Measurements from ENCODE around the gene STK32B.
A peak's percentile ranks its signal among the peaks of the same experiment; 100 is the strongest.

STK32B gene

DNA sequence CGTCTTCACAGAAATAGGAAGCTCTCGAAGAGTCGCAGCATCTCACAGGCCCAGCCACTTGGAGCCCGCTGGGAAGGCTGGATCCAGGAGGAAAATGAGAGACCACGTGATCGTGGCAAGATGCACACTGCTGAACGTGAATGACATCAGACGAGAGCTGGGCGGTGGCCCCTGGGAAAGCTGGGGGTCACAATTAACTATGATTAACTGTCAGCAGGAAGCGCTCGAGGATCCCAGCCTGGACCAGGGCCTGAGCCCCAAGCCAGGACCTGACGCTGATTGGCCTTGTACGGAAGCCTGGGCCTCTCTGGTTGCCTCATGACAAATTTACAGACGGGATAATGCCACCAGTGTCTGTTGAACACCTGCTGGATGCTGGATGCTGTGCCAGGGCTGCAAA, 335.6 kb downstream of the STK32B start:
- TF ChIP-seq, protein P1, sequence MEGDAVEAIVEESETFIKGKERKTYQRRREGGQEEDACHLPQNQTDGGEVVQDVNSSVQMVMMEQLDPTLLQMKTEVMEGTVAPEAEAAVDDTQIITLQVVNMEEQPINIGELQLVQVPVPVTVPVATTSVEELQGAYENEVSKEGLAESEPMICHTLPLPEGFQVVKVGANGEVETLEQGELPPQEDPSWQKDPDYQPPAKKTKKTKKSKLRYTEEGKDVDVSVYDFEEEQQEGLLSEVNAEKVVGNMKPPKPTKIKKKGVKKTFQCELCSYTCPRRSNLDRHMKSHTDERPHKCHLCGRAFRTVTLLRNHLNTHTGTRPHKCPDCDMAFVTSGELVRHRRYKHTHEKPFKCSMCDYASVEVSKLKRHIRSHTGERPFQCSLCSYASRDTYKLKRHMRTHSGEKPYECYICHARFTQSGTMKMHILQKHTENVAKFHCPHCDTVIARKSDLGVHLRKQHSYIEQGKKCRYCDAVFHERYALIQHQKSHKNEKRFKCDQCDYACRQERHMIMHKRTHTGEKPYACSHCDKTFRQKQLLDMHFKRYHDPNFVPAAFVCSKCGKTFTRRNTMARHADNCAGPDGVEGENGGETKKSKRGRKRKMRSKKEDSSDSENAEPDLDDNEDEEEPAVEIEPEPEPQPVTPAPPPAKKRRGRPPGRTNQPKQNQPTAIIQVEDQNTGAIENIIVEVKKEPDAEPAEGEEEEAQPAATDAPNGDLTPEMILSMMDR (conservative IDR thresholded peaks at IDR 0.05; ENCODE audit: low read depth, low read length): no peak
- H3K4me3 ChIP-seq (ENCODE audit: low read depth, low read length): no peak overlapping the region
- DNase-seq (ENCODE audit: low read depth): no peak

DNA sequence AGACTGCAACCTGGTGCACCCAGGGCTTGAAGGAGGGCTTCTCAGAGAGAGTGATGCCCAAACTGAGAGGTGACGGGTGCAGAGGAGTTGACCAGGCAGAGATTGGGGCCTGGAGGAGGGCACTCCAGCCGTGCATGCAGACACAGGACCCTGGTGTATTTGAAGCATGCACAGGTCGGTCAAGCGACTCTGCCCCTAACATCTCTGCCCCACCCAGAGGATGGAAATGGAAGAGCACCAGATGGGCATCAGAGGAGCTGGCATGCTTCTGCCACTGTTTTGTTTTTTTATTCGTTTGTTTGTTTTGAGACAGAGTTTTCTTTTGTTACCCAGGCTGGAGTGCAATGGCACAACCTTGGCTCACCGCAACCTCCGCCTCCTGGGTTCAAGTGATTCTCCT, 336.2 kb downstream of the STK32B start:
- no peak overlapping the region for H3K4me3 ChIP-seq (ENCODE audit: low read depth, low read length)
- TF ChIP-seq, protein P1 (conservative IDR thresholded peaks at IDR 0.05; ENCODE audit: low read depth, low read length): peak; percentile 12
- DNase-seq (ENCODE audit: low read depth): no peak

DNA sequence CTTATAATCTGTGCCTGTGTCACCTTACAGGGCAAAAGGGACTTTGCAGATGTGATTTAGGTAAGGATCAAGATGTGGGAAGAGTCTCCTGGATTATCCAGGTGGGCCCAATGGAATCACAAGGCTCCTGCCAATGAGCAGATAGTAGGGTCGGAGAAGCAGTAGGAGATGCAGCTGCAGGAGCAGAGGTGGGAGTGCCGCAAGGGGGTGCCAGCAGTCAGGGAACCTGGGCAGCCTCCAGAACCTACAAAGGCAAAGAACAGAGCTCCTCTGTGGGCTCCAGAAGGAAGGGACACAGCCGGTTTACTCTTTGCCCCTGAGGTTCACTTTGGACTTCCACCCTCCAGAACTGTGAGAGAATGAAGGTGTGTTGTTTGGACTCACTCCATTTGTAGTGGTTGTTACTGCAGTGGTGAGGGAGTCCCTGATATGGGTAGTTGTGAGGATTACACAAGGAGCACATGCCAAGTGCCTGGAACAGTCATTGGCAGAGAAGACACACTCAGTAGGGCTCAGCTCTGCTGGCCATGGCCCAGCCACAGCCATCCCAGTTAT, 338.6 kb downstream of the STK32B start:
- DNase-seq (ENCODE audit: low read depth): no peak
- TF ChIP-seq, protein P1 (conservative IDR thresholded peaks at IDR 0.05; ENCODE audit: low read depth, low read length): no peak
- H3K4me3 ChIP-seq (ENCODE audit: low read depth, low read length): no peak overlapping the region

DNA sequence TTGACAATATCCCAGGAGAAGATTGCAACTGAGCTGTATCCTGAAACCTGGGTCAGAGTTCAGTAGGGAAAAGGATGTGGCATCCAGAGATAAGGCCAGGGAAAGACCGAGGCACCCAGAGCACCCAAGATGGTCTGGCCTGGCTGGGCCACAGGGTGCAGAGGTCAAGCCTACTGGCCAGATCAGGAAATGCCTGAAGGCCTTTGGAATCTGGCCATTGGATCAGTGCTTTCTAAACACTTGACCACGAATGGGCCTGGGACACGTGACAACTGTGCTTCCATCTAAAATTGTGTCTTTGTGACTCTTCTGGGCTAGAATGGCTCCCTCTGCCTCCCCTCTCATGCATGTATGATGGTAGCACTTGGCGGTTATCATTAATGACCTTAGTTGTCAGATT, 340.2 kb downstream of the STK32B start:
- TF ChIP-seq, protein P1 (conservative IDR thresholded peaks at IDR 0.05; ENCODE audit: low read depth, low read length): no peak
- no peak for DNase-seq (ENCODE audit: low read depth)
- no peak overlapping the region for H3K4me3 ChIP-seq (ENCODE audit: low read depth, low read length)

DNA sequence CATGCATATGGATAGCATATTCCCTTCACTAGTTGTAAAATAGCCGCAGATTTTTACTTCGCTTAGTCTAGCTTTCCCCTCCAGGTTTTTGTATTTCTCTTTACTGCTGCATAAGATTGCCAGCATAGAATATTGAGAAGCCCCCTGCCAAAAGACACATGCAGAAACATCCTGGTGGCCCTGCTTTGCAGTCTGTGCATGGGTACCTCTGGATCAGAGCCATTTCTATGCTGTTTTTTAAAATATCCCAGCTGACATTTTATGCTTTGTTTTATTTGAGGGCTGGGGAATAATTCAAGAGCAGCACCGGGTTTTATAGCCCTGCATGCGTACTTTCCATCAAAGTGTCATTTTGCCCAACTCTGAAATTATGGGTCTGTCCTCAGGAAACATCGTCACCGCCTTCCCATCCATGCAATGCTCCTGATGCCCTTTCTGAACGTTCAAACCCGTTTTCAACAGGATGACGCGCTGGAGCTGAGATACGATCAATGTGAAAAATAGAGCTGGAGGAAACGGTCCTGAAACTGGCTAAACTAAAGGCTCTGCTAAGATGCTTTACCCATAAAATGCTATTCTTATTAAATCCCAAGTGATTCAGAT, 342.7 kb downstream of the STK32B start:
- TF ChIP-seq, protein P1 (conservative IDR thresholded peaks at IDR 0.05; ENCODE audit: low read depth, low read length): no peak
- DNase-seq (ENCODE audit: low read depth): no peak
- H3K4me3 ChIP-seq (ENCODE audit: low read depth, low read length): no peak overlapping the region

DNA sequence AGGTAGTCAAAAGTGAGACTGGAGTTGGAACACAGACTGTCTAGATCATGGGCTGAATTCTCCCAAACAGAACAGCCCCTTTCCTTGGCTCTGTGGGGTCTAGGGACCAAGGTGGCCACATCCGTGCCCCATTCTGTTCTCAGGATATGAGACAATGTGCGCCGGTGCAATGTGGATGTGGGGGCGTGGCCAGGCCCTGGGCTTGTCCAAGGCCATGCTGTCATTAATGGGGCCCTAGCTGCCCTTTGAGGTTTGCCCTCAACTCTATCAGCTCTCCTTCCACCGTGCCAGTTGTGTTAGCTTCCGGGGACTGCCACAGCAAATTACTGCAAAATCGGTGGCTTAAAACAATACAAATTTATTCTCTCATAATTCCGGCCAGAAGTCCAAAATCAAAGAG, 344.5 kb downstream of the STK32B start:
- no peak overlapping the region for H3K4me3 ChIP-seq (ENCODE audit: low read depth, low read length)
- TF ChIP-seq, protein P1 (conservative IDR thresholded peaks at IDR 0.05; ENCODE audit: low read depth, low read length): no peak
- no peak for DNase-seq (ENCODE audit: low read depth)

DNA sequence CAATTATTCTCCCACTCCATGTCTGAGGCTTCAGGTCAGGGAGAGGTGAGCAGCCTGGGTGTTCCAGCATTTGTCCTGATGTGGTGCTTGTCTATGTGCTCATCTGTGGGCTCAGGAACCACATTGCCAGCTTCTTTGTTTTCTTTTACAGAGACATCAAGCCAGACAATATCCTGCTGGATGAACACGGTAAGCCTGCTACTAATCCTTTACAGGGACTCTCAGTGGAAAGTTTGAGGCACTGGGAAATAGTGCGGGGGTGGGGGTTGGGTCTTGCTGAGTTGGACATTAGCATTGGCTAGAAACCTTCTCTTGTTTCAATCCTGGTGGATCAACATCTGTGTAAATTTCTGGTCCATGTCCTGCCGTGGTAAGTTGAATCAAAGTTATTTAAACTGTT, 346.8 kb downstream of the STK32B start:
- peak; percentile 1 for DNase-seq (ENCODE audit: low read depth)
- no peak overlapping the region for H3K4me3 ChIP-seq (ENCODE audit: low read depth, low read length)
- TF ChIP-seq, protein P1 (conservative IDR thresholded peaks at IDR 0.05; ENCODE audit: low read depth, low read length): no peak
